Measurements from ENCODE around the gene ZNF408. TPM values are rescaled to one million over a fixed set of nuclear protein-coding genes. Genes with fewer than 3 reads are reported as not detected.

Gene ZNF408
- total RNA-seq, 1 donor from 2014 or later = 6.0 TPM

- intact Hi-C loops (cut with DNase I) = no loop called here
- ATAC-seq = peak; percentile 41
These were observed 26.2 kb upstream of the ZNF408 start for GRCh38 chr11:46674463-46675287.

GRCh38 chr11:46675288-46675851 is 25.5 kb upstream of the ZNF408 start:
- ATAC-seq (peak; percentile 74), DNase-seq (ENCODE audit: missing footprints) (peak; percentile 81)
- intact Hi-C loops (cut with DNase I) = no loop called here

More at GRCh38 chr11:46674463-46675287, 26.2 kb upstream of the ZNF408 start:
- DNase-seq (ENCODE audit: missing footprints) = peak; percentile 77

DNA sequence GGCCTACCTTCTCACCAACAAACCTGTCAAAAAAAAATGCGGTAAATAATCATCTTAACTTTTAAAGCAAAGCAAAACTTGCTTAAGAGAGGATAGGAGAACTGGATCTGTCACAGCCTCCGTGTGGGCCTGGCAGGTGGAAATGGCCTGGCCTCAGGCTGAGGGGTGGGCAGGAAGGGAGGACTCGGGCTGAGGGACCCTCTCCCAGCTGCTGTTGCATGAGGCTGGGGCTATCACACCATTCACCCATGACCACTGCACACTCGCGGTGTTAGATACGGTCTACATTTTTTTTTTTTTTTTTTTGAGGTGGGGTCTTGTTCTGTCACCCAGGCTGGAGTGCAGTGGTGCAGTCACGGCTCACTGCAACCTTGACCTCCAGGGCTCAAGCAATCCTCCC is 24.9 kb upstream of the ZNF408 start:
- no peak for DNase-seq (ENCODE audit: missing footprints)
- ATAC-seq = no peak
- intact Hi-C loops (cut with DNase I) = no loop called here

GRCh38 chr11:46676436-46677158 is 24.2 kb upstream of the ZNF408 start:
- intact Hi-C loops (cut with DNase I) = no loop called here
- ATAC-seq = no peak
- peak; percentile 86 for DNase-seq (ENCODE audit: missing footprints)

GRCh38 chr11:46677169-46677568 is 23.7 kb upstream of the ZNF408 start:
- ATAC-seq (no peak), DNase-seq (ENCODE audit: missing footprints) (peak; percentile 72)
- intact Hi-C loops (cut with DNase I) = no loop called here

DNA sequence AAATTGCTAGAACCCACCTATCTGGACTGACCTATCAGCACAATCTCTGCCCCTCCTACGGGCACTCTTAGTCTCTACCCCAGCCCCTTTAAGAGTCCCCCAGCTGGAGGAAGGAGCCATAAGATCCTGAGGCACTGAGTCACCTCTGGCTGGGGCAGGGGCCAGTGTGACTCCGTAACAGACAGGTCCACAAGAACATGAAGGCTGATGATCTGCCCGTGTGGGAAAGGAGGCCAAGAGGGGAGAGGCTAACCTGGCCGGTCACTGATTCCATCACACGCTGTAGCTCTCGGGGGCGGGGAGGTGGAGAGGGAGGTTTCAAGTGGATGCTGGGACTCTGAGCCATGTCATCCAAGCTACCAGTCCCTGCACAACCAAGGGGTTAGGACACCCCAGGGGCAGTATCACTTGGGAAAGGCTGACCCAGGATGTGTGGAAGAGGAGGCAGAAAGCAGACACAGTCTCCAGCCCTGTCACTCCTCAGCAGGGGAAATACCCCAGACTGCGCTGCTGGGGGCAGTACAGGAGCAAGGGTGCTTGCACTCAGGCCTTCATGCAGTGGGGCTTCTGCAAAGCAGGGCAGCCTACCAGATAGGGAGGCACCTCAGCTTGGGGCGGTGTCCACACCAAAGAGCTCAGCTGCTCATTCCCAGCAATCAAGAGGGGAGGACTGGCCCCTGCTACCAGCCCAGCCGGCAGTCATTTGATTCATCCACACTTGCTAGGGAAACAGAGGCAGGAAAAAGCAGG is 22.7 kb upstream of the ZNF408 start:
- DNase-seq (ENCODE audit: missing footprints) (peak; percentile 28), ATAC-seq (no peak)
- intact Hi-C loops (cut with DNase I) = no loop called here

- DNase-seq (ENCODE audit: missing footprints) (peak; percentile 30), ATAC-seq (no peak)
- intact Hi-C loops (cut with DNase I) = no loop called here
These were observed 22.1 kb upstream of the ZNF408 start for GRCh38 chr11:46678741-46679130.

- intact Hi-C loops (cut with DNase I) = no loop called here
- ATAC-seq = no peak
- peak; percentile 30 for DNase-seq (ENCODE audit: missing footprints)
These were observed 21.3 kb upstream of the ZNF408 start for GRCh38 chr11:46679241-46680163.

DNA sequence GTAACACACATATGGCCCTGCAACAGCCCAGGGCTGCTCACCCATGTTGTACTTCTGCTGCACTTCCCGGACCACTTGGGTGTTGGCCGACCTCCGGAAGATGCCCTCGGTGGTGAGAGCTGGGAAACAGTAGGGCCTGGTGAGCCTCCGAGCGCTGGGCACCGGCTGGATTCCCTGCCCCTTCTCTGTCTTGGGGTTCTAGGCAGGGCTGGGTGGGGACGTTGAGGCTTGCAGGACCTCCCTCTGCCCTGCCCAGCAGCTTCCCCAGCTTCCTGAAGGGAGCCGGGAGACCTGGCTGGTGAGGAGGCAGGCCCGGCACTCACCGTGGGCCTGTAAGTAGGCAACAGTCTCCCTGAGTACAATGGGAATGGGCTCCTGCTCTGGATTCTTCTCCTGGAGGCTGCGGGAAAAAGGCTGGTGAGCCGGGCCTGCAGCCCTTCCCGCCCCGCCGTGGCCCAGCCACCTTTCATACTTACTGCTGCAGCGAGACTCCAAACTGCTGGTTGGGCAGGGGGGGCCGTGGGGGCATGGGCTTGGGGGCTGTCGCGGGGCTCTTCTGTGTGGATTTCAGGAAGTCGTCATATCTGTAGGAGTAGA is 20.6 kb upstream of the ZNF408 start:
- intact Hi-C loops (cut with DNase I) = no loop called here
- DNase-seq (ENCODE audit: missing footprints) (peak; percentile 44), ATAC-seq (no peak)

GRCh38 chr11:46680815-46681214 is 20.0 kb upstream of the ZNF408 start:
- intact Hi-C loops (cut with DNase I) = no loop called here
- peak; percentile 45 for DNase-seq (ENCODE audit: missing footprints)

GRCh38 chr11:46681814-46682213 is 19.0 kb upstream of the ZNF408 start:
- intact Hi-C loops (cut with DNase I) = no loop called here
- ATAC-seq = no peak
- peak; percentile 46 for DNase-seq (ENCODE audit: missing footprints)

More at GRCh38 chr11:46680815-46681214, 20.0 kb upstream of the ZNF408 start:
- ATAC-seq = no peak

GRCh38 chr11:46682773-46683752 is 17.8 kb upstream of the ZNF408 start:
- intact Hi-C loops (cut with DNase I) = no loop called here

DNA sequence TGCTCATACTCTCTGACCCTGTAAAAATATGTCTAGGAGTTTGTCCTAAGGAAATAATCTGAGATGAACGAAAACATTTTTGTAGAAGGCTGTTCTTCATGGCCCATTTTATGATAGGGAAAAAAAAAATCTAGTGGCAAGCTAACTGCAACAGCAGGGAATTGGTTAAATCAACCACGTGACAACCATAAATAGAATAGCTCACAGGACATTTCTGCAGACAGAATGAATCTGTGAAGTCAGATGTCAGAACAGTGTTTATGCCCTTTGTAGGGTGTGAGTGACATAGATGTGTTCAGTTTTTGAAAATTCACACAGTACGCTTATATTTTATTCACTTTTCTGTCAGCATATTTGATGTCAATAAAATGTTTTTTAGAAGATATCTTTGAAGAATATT is 16.5 kb upstream of the ZNF408 start:
- no peak for DNase-seq (ENCODE audit: missing footprints)
- ATAC-seq = peak; percentile 60
- intact Hi-C loops (cut with DNase I) = no loop called here

More at GRCh38 chr11:46682773-46683752, 17.8 kb upstream of the ZNF408 start:
- no peak for ATAC-seq
- no peak for DNase-seq (ENCODE audit: missing footprints)

GRCh38 chr11:46686886-46687795 is 13.7 kb upstream of the ZNF408 start:
- intact Hi-C loops (cut with DNase I) = no loop called here
- ATAC-seq (peak; percentile 27), DNase-seq (ENCODE audit: missing footprints) (peak; percentile 65)

DNA sequence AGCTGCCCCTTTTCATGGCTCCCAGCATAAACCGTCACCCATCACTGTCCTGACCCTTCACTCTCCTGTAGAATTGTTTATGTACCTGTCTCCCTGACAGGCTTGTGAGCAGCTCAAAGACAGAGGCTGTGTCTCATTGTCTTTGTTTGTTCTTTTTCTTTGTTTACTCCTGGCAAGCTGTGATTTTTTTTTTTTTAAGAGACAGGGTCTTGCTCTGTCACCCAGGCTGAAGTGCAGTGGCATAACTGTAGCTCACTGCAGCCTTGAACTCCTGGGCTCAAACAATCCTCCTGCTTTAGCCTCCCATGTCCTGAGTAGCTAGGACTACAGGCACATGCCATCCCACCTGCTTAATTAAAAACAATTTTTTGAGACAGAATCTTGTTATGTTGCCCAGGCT is 10.1 kb upstream of the ZNF408 start:
- intact Hi-C loops (cut with DNase I) = loop anchor here (10.0 kb wide), 1 partner anchor 76 kb away; the partner anchor contains the start of genes ATG13 and HARBI1
- DNase-seq (ENCODE audit: missing footprints) = no peak
- ATAC-seq = no peak

Measured in Right ventricle myocardium inferior (tissue), 1 donor.